MM.1S (cell line): Measurements from ENCODE around the gene PAPSS2.

Source experiments
- DNase-seq: peaks from one replicate; pipeline ENCODE4 v3.0.0-alpha.2; 2015
- H2AFZ ChIP-seq: fragments of 300-600 bp; sonication (generic); 2 replicates; pipeline ENCODE4 v1.6.0; 2016; ENCODE audit warnings: antibody characterized with exemption, low read length
- H3F3A ChIP-seq: fragments of 300-600 bp; sonication (generic); 2 replicates; pipeline ENCODE4 v1.6.1; 2016; ENCODE audit warnings: mild to moderate bottlenecking, antibody characterized with exemption, low read length, moderate library complexity, mixed read lengths; ENCODE audit not compliant: insufficient read depth
- H3K27ac ChIP-seq: fragments of 300-600 bp; sonication (generic); 2 replicates; pipeline ENCODE4 v1.5.1; 2016; ENCODE audit warnings: mild to moderate bottlenecking, low read length
- H3K27me3 ChIP-seq: fragments of 300-600 bp; sonication (generic); replicated peaks from 2 replicates; pipeline ENCODE4 v1.6.0; 2016; ENCODE audit warnings: low read length; ENCODE audit not compliant: insufficient read depth
- H3K36me3 ChIP-seq: fragments of 300-600 bp; sonication (generic); replicated peaks from 2 replicates; pipeline ENCODE4 v1.6.1; 2016; ENCODE audit warnings: mild to moderate bottlenecking, low read length, mixed read lengths; ENCODE audit not compliant: insufficient read depth
- H3K4me1 ChIP-seq: fragments of 300-600 bp; sonication (generic); 2 replicates; pipeline ENCODE4 v1.6.1; 2016; ENCODE audit warnings: low read length, mixed read lengths
- H3K4me2 ChIP-seq: fragments of 300-600 bp; sonication (generic); 2 replicates; pipeline ENCODE4 v1.6.0; 2016; ENCODE audit warnings: low read depth, low read length
- H3K4me3 ChIP-seq: fragments of 300-600 bp; sonication (generic); 2 replicates; pipeline ENCODE4 v1.5.1; 2016; ENCODE audit warnings: low read length, mixed read lengths
- H3K79me2 ChIP-seq: fragments of 300-600 bp; sonication (generic); 2 replicates; pipeline ENCODE4 v1.6.1; 2016; ENCODE audit warnings: mixed run types, low read length, mixed read lengths
- H3K9ac ChIP-seq: fragments of 300-600 bp; sonication (generic); 2 replicates; pipeline ENCODE4 v1.6.1; 2016; ENCODE audit warnings: low read length, mixed read lengths
- H3K9me2 ChIP-seq: fragments of 300-600 bp; sonication (generic); replicated peaks from 2 replicates; pipeline ENCODE4 v1.6.1; 2016; ENCODE audit warnings: mild to moderate bottlenecking, low read length, mixed read lengths; ENCODE audit not compliant: insufficient read depth
- H3K9me3 ChIP-seq: fragments of 300-600 bp; sonication (generic); replicated peaks from 2 replicates; pipeline ENCODE4 v1.6.1; 2016; ENCODE audit warnings: mild to moderate bottlenecking, low read length, mixed read lengths; ENCODE audit not compliant: insufficient read depth
- H4K20me1 ChIP-seq: fragments of 300-600 bp; sonication (generic); 2 replicates; pipeline ENCODE4 v1.6.1; 2016; ENCODE audit warnings: mild to moderate bottlenecking, low read length, moderate library complexity, mixed read lengths; ENCODE audit not compliant: insufficient read depth
- EZH2 ChIP-seq: fragments of 300-600 bp; sonication (generic); optimal IDR thresholded peaks from 2 replicates; pipeline ENCODE3; 2017; ENCODE audit warnings: low read depth, mild to moderate bottlenecking, antibody characterized with exemption, low read length, mixed read lengths
- EZH2phosphoT487 ChIP-seq: fragments of 300-600 bp; sonication (generic); IDR thresholded peaks from 2 replicates; pipeline ENCODE4 v1.6.1; 2018; ENCODE audit warnings: antibody characterized with exemption, low read length
- TF ChIP-seq, protein P1 (sequence below): fragments of 300-600 bp; sonication (generic); IDR thresholded peaks from 2 replicates; pipeline ENCODE4 v1.5.1; 2016; ENCODE audit warnings: antibody characterized with exemption, low read length, mixed read lengths

PAPSS2 gene

GRCh38 chr10:87657371-87657770, 2.3 kb upstream of the PAPSS2 start:
- H3K27me3 ChIP-seq: 0 out of 2 replicates have a peak, but pooled peaks cover 7% of the 10 kb centered on the region
- H3K4me1 ChIP-seq: peaks cover 20% of the 10 kb centered on the region
- no peaks in the 10 kb centered on the region for H3F3A ChIP-seq
- no peak for TF ChIP-seq EZH2
- TF ChIP-seq, protein P1, sequence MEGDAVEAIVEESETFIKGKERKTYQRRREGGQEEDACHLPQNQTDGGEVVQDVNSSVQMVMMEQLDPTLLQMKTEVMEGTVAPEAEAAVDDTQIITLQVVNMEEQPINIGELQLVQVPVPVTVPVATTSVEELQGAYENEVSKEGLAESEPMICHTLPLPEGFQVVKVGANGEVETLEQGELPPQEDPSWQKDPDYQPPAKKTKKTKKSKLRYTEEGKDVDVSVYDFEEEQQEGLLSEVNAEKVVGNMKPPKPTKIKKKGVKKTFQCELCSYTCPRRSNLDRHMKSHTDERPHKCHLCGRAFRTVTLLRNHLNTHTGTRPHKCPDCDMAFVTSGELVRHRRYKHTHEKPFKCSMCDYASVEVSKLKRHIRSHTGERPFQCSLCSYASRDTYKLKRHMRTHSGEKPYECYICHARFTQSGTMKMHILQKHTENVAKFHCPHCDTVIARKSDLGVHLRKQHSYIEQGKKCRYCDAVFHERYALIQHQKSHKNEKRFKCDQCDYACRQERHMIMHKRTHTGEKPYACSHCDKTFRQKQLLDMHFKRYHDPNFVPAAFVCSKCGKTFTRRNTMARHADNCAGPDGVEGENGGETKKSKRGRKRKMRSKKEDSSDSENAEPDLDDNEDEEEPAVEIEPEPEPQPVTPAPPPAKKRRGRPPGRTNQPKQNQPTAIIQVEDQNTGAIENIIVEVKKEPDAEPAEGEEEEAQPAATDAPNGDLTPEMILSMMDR: no peak; the same call in 1 of the 2 replicates
- TF ChIP-seq EZH2phosphoT487: no peak
- H2AFZ ChIP-seq: no peak overlapping the region
- H3K27ac ChIP-seq: no peak overlapping the region
- no peaks in the 10 kb centered on the region for H3K36me3 ChIP-seq
- no peak overlapping the region for H3K4me2 ChIP-seq
- no peak overlapping the region for H3K9ac ChIP-seq
- no peaks in the 10 kb centered on the region for H3K79me2 ChIP-seq
- H3K9me3 ChIP-seq: no peaks in the 10 kb centered on the region
- no peaks in the 10 kb centered on the region for H3K9me2 ChIP-seq
- H3K4me3 ChIP-seq: no peak overlapping the region
- no peak for DNase-seq
- no peaks in the 10 kb centered on the region for H4K20me1 ChIP-seq

DNA sequence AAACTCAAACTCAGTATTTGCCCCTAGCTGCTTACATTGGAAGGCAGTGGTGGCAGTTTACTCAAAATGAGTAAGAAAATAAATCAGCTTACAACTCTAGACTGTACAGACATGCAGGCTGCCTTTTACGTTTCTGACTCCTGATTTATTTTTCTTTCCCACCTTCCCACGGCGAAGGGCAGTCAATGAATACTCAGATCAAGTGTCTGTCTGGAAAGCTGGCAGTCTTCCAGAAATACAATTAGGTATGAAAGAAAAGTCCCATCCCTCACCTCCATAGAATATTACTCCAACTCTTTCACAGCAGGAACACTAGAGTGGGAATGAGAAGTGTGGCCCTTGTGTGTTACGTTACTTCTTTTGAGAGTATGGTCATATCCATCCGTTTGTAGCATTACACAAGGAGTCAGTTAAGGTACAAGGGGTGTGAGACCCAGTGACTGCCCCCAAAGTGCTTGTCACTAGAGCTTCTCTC, 1.3 kb upstream of the PAPSS2 start:
- Histone ChIP-seq H3K9me2 (no peaks in the 10 kb centered on the region), H3K4me3 (no peak overlapping the region), H4K20me1 (no peaks in the 10 kb centered on the region), H3K9ac (no peak overlapping the region), H2AFZ (no peak overlapping the region), H3F3A (no peaks in the 10 kb centered on the region), H3K27ac (no peak overlapping the region), H3K9me3 (no peaks in the 10 kb centered on the region), H3K4me2 (no peak overlapping the region), H3K4me1 (peaks cover 20% of the 10 kb centered on the region), H3K79me2 (no peaks in the 10 kb centered on the region), H3K27me3 (0 out of 2 replicates have a peak, but pooled peaks cover 7% of the 10 kb centered on the region), H3K36me3 (no peaks in the 10 kb centered on the region)
- TF ChIP-seq EZH2 (no peak), EZH2phosphoT487 (no peak)
- TF ChIP-seq, protein P1: no peak
- DNase-seq: no peak

DNA sequence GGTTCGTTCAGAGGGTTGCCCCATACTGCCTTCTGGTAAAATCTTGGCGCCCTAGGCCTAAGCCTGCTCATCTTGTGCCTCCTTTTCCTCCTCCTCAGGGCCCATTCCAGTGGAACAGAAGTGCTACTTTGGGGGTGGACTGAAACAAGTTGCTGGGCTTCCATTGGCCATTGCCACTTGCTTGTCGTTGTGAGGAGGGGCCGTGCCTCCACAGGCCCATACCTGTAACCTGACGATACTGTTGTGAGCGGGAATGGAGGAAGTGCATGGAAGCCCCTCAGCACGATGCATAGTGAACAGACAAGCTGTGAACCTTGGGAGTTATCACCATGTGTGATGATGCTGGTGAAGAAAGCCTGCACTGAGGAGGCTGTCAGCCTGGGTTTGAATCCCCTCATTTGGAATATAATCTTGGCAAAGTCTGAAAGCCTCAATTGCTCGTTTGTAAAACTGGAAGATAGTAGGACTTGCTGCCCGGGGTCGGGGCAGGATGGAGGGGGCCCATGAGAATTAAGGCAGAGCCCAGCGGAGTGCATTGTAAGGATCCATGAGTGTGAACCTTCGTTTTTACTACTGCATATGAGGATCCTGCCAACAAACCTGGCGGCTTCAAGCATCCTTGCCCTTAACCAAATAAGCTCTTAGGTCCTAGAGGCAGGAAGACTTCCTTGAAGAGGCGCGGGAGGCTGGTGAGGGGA, 671 bp upstream of the PAPSS2 start:
- H3F3A ChIP-seq: no peaks in the 10 kb centered on the region
- no peak overlapping the region for H3K4me3 ChIP-seq
- no peaks in the 10 kb centered on the region for H3K9me2 ChIP-seq
- H3K4me1 ChIP-seq: peaks cover 17% of the 10 kb centered on the region
- H3K27me3 ChIP-seq: 0 out of 2 replicates have a peak, but pooled peaks cover 7% of the 10 kb centered on the region
- H3K9ac ChIP-seq: no peak overlapping the region
- no peaks in the 10 kb centered on the region for H3K79me2 ChIP-seq
- H3K4me2 ChIP-seq: no peak overlapping the region
- no peaks in the 10 kb centered on the region for H3K36me3 ChIP-seq
- no peak overlapping the region for H2AFZ ChIP-seq
- no peaks in the 10 kb centered on the region for H4K20me1 ChIP-seq
- H3K9me3 ChIP-seq: no peaks in the 10 kb centered on the region
- TF ChIP-seq EZH2: no peak
- no peak for TF ChIP-seq EZH2phosphoT487
- TF ChIP-seq, protein P1: no peak
- H3K27ac ChIP-seq: no peak overlapping the region
- no peak for DNase-seq
